Stromal cell of bone marrow (primary cell): Measurements from ENCODE around the gene RABGAP1.

Experiments used
- DNase-seq: peaks from one replicate; pipeline ENCODE4 v3.0.0-alpha.2; 2012; ENCODE audit warnings: low read depth

The RABGAP1 gene

DNA sequence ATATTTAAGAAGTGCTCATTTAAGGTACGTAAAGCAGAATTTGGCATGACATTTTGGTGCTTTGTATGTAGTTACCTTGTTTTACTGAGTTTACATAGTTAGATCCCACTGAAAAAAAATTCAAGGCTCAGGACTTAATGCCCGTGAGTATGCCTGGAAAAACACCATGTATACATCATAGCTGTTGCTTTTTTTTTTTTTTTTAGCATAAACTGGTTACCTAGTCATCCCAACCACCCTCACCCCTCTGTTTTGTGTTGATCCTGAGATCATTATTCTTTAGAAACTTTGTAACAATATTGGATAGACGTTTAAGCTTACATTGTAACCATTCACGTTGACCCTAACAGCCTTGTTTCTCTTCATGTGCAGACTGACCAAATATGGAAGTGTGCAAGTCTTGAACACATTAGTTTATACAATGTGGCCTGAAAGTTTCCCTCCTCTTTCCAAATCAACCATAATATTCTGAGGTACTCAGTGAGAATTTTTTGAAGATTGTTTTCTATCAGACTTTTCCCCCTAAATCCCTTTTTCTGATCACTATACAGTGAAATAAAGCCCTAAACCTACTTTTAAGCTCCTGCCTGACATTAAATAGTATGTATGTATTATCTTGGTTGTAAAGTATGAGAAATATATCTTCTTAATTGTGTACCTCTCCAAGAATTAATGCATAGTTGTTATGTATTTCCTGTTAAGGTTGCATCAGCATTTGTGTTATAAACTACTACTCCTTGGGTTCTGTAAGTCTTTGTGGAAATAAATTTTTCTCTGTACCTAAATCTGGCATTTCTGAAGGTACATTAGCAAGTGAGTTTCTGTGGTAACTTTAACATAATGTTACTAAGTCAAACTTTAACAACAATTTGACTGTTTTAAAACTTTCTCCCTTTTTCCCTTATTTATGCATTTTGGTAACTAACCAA lies 4.4 kb downstream of the RABGAP1 start:
- no peak for DNase-seq

DNA sequence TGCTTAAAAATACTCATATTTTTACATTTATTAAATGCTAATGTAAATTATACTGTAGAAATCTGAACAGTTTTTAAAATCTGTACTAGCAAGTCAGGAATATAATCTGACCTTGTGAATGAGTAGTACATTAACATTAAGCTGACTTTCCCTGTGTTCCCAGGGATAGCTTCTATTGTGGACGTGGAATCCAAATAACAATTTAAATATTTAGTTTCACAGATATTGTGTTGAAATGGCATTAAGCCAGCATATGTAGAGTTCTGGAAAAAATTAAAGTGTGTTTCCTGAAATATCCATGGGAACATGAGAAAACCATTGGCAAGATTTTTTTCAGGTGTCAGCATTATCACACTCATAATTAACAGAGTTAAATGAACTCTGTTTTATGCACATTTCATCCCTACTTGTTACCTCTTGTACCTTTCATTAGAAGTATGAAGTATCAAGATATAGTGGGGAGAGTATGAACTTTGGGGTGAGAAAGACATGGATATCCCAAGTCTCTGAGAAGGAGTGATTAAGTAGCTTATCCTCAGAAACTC lies 5.7 kb downstream of the RABGAP1 start:
- no peak for DNase-seq

DNA sequence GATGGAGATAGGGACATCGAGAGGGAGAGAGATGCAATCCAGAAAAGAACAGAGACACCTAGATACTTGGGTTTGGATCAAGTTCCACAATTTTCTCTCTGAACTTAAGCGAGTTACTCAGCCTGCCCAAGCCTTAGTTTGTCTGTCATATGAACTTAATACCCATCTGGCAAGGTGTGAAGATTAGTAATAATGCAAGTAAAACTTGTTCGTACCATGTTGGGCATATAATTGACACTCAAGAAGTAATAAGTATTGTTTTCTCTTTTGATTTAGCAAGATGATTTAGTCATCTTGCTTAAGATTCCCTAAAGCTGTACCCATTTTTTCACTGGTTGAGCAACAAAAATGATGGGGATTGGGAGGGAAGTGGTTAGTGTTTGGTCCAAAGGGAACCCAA lies 7.5 kb downstream of the RABGAP1 start:
- no peak for DNase-seq

DNA sequence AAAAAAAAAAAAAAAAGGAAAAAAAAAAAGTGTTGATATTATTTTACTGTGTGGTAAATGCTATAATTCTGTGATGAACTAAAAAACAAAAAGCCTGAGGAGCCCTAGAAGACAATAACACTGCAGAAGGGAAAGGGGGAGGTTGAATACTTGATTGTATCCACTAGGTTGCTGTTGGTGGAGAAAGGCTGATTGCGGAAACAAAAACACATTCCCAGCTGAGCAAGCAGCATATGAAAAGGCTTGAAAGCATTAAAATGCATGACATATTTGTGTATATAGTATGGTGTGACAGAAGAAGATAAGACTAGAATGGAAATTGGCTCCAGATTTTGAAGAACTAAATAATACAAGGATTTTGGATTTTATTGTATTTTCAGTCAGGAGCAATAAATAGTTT lies 8.9 kb downstream of the RABGAP1 start:
- no peak for DNase-seq

DNA sequence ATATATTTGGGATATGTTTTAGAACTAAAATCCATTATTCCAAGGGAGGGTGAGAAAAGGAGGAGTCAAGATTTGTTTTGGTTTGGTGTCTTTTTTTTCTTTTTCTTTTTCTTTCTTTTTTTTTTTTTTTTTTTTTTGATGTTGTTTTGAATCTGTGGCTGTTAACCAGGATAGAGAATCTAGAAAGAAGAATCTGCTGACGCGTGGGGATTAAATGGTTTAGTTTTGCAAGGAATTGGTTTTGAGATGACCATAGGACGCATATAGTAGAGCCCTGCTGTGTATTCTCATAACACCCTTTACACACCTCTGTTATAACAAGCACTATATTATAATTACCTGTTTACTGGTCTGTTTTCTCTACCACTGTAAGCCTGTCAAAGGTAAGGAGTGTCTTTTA lies 9.4 kb downstream of the RABGAP1 start:
- no peak for DNase-seq

DNA sequence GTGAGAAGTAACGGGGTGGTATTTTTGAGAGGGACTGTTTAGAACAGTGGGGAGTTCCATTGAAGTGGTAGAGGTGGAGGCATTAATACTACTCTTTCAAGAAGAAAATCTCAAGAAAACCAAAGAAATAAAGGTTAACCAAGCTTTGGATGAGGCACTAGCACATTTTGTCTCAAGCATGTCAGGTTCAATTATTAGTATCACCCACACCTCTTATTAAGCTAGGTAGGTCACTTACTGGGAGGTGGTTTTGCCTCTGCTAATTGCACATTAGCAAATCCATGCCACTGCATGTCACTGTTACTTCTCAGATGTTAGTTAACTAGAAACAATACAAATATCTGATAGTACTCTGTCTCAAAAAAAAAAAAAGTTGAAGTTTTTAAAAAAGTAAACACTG lies 10.2 kb downstream of the RABGAP1 start:
- DNase-seq = no peak

DNA sequence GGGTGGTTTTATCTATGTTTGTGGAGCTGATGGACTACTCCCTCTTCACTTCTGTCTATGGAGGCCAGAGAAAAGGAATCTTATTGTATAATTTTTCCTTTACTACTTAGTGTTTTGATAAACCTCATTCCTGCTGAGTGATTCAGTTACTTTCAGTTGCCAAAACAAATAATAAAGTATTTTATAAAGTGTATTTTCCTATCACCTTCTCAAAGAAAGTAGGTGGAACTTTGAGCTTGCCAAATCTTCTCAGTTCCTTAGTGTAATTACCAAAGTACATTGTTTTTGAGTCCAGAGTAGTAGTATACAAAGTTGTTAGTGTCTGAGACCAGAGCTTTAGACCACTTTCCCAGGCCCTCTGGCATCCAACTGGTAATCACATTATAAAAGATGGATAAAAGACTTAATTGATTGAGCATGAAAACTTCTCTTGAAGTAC lies 13.5 kb downstream of the RABGAP1 start:
- DNase-seq = no peak

DNA sequence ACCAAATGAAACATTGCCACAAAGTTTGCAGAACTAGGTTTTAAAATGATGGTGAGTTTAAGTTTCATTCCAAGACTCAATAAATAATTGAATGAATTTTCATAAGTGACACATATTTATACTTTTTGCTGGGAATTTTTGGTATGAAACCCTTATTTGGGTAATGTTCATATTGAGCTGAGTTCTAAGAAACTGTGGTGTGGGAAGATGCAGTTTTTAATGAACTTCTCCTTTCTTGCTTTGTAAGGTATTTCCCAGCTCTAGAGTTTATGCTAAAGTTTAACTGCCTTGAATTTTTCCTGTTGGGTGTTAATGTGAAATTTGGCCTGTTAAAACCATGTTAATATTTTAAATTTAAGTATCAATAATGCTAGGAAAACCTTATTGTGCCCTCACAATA lies 15.1 kb downstream of the RABGAP1 start:
- no peak for DNase-seq

DNA sequence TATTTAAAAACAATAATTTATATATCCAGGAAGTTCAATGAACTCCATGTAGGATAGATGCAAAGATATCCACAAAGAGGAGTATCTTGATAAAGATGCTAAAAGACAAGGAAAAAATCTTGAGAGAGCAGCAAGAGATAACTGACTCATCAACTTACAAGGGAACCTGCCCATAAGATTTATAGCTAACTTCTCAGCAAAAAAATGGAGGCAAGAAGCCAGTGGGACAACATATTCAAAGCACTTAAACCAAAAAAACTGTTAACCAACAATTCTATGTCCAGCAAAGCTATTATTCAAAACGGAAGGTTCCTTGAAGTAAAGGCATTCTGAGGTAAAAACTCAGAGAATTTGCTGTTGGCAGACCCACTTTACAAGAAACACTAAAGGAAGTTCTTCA lies 20.3 kb downstream of the RABGAP1 start:
- DNase-seq = no peak

DNA sequence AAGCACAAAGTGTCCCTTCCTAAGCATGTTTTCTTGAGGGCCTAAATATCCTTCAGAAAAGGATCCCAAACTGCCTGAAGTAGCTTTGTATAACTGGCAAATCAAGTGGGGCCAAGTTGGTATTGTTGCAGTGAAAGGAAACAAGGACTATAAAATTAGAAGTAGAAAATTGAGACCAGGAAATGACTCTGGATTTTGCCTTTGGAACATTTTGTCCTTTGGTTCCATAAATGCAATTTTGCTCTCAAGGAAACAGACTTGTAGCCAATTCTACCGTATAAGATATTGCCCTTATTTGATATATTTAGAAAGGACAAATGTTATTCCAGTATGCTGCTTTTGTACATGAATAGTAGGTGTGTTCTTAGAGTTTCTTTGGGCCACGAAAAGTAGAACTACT lies 34.4 kb downstream of the RABGAP1 start:
- no peak for DNase-seq

DNA sequence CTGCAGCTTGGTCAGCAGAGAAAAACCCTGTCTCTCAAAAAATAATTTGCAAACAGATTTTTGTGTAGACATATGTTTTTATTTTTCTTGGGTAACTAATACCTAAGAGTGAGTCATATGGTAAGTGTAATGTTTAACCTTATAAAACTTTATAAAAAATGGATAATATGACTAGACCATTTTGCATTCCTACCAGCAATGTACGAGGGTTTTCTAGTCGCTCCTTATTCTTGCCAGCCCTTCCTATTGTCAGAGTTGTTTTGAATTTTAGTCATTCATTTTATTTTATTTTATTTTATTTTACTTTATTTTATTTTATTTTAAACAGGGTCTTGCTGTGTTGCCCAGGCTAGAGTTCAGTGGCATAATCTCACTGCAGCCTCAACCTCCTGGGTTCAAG lies 37.8 kb downstream of the RABGAP1 start:
- no peak for DNase-seq

DNA sequence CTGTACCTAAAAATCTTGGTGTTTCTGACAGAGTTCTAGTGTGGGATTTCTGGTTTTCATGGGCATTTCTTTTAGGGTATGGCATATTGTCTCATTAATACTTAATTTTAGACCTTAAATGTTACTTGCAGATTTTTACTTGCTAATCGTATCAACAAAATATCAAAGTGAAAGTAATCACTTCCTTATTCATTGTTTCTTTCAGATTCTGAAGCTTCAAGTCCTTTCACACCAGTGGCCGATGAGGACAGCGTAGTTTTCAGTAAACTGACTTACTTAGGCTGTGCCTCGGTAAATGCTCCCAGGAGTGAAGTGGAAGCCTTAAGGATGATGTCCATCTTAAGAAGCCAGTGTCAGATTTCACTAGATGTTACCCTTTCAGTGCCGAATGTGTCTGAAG lies 45.2 kb downstream of the RABGAP1 start:
- no peak for DNase-seq

DNA sequence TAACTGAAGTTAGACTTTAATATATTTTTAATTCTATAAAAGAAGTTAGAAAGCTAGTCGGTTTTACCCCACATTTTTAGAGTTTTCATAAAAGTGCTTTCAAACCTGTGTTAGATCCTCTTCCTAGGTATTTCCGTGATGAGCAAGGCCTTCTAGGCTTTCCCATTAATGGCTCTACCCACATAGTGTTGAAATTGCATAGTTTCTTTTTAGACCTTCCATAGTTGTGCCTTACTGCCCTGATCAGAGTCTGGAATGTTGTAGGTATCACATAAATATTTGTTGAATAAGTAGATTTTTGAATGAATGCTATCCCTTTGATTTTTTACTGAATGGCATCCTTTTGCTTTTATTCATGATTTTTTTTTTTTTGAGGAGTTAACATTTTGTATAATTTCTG lies 47.3 kb downstream of the RABGAP1 start:
- no peak for DNase-seq

DNA sequence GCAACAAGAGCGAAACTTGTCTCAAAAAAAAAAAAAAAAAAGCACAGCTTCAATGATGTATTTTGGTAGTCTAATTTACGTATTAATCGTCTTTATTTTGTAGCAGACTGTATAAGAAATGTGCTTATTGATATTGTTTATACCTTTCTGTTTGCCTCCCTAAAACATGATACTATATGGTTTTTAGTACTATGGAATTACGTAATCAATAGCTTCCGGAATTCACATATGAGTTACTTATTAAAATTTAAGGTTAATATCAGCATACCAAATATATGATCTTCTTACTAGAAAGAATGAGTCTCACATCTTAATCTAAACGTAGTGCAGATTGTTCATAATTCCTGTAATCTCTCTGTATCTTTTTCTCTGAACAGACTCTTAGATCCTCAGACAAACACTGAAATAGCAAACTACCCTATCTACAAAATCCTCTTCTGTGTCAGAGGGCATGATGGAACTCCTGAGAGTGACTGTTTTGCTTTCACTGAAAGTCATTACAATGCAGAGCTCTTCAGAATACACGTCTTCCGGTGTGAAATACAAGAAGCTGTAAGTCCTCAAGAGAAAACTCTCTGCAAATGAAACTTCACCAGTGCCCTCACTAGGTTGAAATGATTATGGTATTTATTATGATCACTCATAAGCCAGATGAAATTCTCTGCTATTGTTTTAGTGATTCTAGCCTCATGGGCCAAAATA lies 48.3 kb downstream of the RABGAP1 start:
- no peak for DNase-seq

DNA sequence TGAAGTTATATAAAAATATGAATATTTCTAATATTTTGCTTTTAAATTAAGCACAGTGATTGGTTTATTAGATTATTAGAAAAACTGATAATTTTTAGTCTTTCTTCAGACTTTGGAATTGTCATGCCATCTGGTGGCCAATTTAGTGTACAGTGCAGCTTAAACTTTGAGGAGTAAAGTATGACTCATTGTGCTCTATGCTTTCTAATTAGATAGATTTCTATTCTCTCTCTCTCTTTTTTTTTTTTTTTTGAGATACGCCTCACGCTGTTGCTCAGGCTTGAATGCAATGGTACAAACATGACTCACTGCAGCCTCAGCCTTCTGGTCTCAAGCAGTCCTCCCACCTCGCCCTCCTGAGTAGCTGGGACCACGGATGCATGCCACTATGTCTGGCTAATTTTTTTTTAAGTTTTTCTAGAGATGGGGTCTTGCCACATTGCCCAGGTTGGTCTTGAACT lies 50.6 kb downstream of the RABGAP1 start:
- DNase-seq = peak; percentile 81

DNA sequence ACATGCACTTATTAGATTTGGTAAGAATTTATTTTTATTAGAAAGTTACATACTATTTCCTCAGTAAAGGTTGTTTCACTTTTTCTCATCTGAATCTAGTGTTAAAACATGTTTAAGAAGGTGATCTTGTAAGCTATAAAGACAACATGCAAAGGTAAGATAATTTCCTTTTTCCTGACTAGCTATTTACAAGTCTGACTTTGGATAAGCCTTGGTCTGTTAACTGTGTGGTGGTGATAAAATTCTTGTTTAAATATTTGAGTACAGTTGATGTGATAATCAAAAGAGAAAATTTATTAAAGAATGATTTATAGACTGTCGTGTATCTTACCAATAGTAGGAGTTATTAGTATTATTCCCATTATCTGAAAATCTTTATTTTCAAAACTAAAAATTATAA lies 55.8 kb downstream of the RABGAP1 start:
- DNase-seq = no peak

DNA sequence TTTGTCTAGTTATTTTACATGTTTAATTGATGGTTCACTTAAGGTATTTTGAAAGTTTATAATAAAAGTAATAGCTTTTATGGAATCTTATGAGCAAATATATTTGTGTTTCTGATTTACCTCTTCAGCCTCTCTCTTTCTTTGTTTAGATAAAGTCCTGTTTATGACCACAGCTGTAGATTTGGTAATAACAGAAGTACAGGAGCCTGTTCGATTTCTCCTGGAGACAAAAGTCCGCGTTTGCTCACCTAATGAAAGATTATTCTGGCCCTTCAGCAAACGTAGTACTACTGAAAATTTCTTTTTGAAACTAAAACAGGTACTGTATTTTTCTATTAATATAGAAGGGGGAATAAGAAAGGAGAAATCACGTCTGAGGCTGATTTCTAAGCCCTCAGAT lies 57.6 kb downstream of the RABGAP1 start:
- no peak for DNase-seq

DNA sequence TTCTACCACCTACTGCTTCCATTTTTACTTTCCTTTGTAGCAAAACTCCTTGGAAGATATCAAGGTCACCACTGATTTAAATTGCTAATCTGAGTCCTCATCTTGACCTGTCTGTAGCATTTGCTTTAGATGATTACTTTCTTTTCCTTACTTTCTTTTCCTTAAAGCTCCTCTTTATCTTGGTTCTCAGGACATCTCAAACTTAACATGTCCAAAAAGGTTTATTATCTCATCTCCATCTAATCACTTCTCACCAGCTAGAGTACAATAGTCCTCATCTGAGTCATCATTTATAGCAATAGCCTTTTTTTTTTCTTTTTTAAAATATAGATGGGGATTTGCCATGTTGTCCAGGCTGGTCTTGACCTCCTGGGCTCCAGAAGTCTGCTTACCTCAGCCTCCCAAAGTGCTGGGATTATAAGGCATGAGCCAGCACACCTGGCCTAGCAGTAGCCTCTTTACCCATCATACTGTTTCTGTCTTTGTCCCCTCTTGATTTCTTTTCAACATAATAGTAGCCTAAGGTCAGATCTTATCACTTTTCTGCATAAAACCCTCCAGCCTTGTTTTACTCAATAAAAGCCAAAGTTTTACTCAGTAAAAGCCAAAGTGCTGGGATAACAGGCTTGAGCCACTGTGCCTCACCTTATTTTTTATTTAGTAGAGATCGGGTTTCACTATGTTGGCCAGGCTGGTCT lies 59.7 kb downstream of the RABGAP1 start:
- DNase-seq = no peak

DNA sequence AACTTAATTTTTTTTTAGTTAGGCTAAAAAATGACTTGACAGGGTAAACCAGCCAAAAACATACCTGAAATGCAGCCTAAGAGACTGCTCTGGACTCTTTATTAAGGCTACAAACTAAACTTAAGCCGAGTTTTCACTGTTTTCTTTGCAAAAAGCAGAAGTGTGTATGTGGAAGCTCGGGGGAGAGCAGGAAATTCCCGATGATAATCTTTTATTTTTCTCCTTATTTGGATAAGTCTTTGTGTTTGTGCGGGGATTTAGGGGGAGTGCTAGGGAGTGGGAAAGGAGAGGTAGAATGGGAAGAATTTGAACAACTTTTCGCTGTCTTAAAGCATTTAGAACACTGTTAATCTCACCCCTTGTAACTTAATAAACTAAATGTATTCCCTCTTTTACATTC lies 61.9 kb downstream of the RABGAP1 start:
- no peak for DNase-seq

DNA sequence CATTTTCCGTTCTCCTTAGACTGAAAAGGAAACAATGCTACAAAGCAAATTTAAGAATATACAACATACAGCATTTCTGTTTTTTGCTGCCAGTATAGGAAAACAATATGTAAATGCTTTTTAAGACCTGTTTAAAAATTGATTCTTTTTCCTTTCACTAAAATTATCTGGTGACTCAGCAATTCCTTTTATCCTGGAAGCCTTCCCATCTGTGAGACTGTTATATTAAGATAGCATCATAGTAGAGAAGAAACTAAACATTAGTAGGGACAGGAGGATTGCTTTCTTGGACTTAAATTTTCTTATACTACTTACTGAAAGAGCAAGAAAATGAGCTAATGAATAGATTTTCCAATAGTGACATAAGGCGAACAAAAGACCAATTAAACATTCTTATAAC lies 62.6 kb downstream of the RABGAP1 start:
- peak; percentile 37 for DNase-seq

DNA sequence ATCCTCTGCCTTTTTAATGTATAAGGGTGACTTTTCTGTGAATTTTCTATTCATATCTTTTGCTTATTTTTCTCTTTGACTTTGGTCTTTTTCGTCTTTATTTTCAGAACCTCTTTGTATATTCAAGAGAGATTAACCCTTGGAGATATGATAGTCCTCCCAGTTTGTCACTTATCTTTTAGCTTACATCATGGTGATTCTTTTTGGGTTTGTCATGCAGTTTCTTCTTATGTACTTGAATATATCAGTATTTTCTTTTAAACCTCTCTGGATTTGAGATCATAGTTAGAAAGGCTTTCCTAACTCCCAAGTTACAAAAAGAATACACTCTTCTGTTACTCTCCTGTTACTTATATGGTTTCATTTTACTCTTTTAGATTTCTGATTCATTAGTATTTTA lies 65.1 kb downstream of the RABGAP1 start:
- DNase-seq = no peak

DNA sequence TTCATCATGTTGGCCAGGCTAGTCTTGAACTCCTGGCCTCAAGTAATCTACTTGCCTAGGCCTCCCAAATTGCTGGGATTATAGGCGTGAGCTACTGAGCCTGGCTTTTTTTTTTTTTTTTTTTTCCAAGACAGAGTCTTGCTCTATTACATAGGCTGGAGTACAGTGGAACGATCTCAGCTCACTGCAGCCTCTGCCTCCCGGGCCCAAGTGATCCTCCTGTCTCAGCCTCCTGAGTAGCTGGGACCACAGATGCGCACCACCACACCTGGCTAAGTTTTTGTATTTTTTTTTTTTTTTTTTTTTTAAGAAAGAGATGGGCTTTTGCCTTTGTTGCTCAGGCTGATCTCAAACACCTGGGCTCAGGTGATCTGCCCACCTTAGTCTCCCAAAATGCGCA lies 66.4 kb downstream of the RABGAP1 start:
- DNase-seq = no peak

DNA sequence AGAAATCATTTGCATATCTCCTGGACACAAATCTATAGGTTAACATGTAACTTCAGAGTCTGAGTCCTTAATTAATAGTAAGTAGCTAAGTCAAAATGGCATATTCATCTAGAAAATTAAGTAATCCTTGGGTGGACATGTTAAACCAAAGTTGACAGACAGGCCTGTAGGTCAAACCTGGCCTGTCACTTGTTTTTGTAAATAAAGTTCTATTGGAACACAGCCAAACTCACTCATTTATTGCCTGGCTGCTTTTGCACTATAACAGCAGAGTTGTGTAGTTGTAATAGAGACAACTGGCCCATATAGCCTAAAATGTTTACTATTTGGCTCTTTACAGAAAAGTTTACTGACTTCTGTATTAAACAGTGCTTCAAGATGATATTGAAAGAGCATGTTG lies 68.1 kb downstream of the RABGAP1 start:
- DNase-seq = no peak
